HCT116 (cell line): ENCODE measurements around the gene CD9.

Experiments
- CTCF ChIP-seq, 3 experiments: fragments of 200-600 bp in 1 of 3; sonication (generic) in 1 of 3; IDR thresholded peaks in 2 of 3; conservative IDR thresholded peaks in 1 of 3; 2 replicates each; pipeline ENCODE4 v1.5.1; 2012 to 2017; ENCODE audit warnings: low read depth in 2 of 3, low read length in 2 of 3, antibody characterized with exemption in 1 of 3, borderline replicate concordance in 1 of 3, control low read depth in 1 of 3, mild to moderate bottlenecking in 1 of 3, mixed read lengths in 1 of 3, mixed run types in 1 of 3, moderate library complexity in 1 of 3; ENCODE audit not compliant: insufficient read depth in 1 of 3
- EZH2 ChIP-seq: fragments of 200-600 bp; sonication (generic); IDR thresholded peaks from 2 replicates; pipeline ENCODE4 v1.6.1; 2017; ENCODE audit warnings: antibody characterized with exemption, mixed run types
- EZH2phosphoT487 ChIP-seq: fragments of 200-600 bp; IDR thresholded peaks from 2 replicates; pipeline ENCODE4 v1.6.1; 2018; ENCODE audit warnings: antibody characterized with exemption, borderline replicate concordance
- FOSL1 ChIP-seq: IDR thresholded peaks from 2 replicates; pipeline ENCODE4 v1.6.1; 2012; ENCODE audit warnings: low read depth
- RAD21 ChIP-seq: IDR thresholded peaks from 2 replicates; pipeline ENCODE4 v1.6.1; 2012; ENCODE audit warnings: low read depth, mild to moderate bottlenecking
- SP1 ChIP-seq: IDR thresholded peaks from 2 replicates; pipeline ENCODE4 v1.6.1; 2012; ENCODE audit warnings: low read depth
- TCF7L2 ChIP-seq: IDR thresholded peaks from 2 replicates; pipeline ENCODE4 v1.7.0; 2011; ENCODE audit warnings: borderline replicate concordance, inconsistent platforms; ENCODE audit not compliant: insufficient read depth, insufficient read length; ENCODE audit errors: extremely low read depth
- YY1 ChIP-seq: IDR thresholded peaks from 2 replicates; pipeline ENCODE4 v1.6.1; 2011; ENCODE audit warnings: low read length, low read depth, moderate library complexity, mild to moderate bottlenecking; ENCODE audit not compliant: insufficient replicate concordance; ENCODE audit errors: extremely low read depth
- ZNF274 ChIP-seq: fragments of 200-500 bp; sonication (Bioruptor generic); IDR thresholded peaks from 2 replicates; pipeline ENCODE4 v1.6.1; 2014; ENCODE audit warnings: mild to moderate bottlenecking, low read depth, low read length, inconsistent platforms
- TF ChIP-seq, protein P1 (sequence below): IDR thresholded peaks from 2 replicates; pipeline ENCODE4 v1.6.1; 2012

GRCh38 chr12:6235906-6236640 lies 35.9 kb downstream of the CD9 start:
- TF ChIP-seq EZH2 (no peak), CTCF (IDR thresholded peaks at IDR 0.05 in 2 of 3, conservative IDR thresholded peaks at IDR 0.05 in 1 of 3; ENCODE audit: borderline replicate concordance in 1 of 3, insufficient read depth in 1 of 3, low read depth in 2 of 3, low read length in 2 of 3) (no peak), TCF7L2 (no peak), RAD21 (no peak), EZH2phosphoT487 (no peak), SP1 (no peak), YY1 (no peak), ZNF274 (no peak), FOSL1 (no peak)
- TF ChIP-seq, protein P1, sequence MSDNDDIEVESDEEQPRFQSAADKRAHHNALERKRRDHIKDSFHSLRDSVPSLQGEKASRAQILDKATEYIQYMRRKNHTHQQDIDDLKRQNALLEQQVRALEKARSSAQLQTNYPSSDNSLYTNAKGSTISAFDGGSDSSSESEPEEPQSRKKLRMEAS: no peak
